Activated CD8-positive, alpha-beta memory T cell treated with anti-CD3 and anti-CD28 coated beads for 4 hours (primary cell): ENCODE results near the gene F12.

Experiments used
- DNase-seq, 2 donors: peaks; one replicate each; pipeline ENCODE4 v3.0.0-alpha.2; 2020; ENCODE audit warnings: low read depth in 2 of 2

F12 gene

GRCh38 chr5:177409043-177409801 lies at the start of gene F12:
TSS of gene F12 (minus strand) at chr5:177409564. CDS start at chr5:177409527, 37 bp downstream.
- no peak for DNase-seq

- DNase-seq, result no peak
Observed at GRCh38 chr5:177458912-177459350, 49.6 kb upstream of the F12 start.

- DNase-seq, result no peak
Observed at GRCh38 chr5:177457852-177458681, 48.7 kb upstream of the F12 start.

- DNase-seq, result no peak
Observed at GRCh38 chr5:177456976-177457851, 47.9 kb upstream of the F12 start.

GRCh38 chr5:177456591-177456964 lies 47.2 kb upstream of the F12 start:
- DNase-seq, result no peak

- peak; percentile 91 to 92 for DNase-seq
Observed at GRCh38 chr5:177455661-177456590, 46.6 kb upstream of the F12 start.

GRCh38 chr5:177455036-177455660 lies 45.8 kb upstream of the F12 start:
- DNase-seq, result peak; percentile 82 to 87

- peak; percentile 85 to 92 for DNase-seq
Observed at GRCh38 chr5:177454397-177455035, 45.2 kb upstream of the F12 start.

GRCh38 chr5:177453852-177454396 lies 44.6 kb upstream of the F12 start:
- no peak for DNase-seq

- no peak for DNase-seq
Observed at GRCh38 chr5:177452688-177453638, 43.6 kb upstream of the F12 start.

GRCh38 chr5:177450667-177451424 lies 41.5 kb upstream of the F12 start:
- DNase-seq, result no peak

GRCh38 chr5:177449140-177450061 lies 40.0 kb upstream of the F12 start:
- DNase-seq, result no peak

GRCh38 chr5:177448244-177448950 lies 39.0 kb upstream of the F12 start:
- DNase-seq, result no peak

GRCh38 chr5:177447611-177448243 lies 38.4 kb upstream of the F12 start:
- DNase-seq, result no peak

- peak; percentile 31 to 45 for DNase-seq
Observed at GRCh38 chr5:177447066-177447610, 37.8 kb upstream of the F12 start.
